Fibroblast of peridontal ligament (primary cell): Measurements from ENCODE around the gene HOOK2.
A peak's percentile ranks its signal among the peaks of the same experiment; 100 is the strongest.
"Not testable (repeated sequence)": the region's sequence is repeated elsewhere in the genome, so short reads cannot be mapped to it uniquely, and the experiment has no call there.

Experiments used
- DNase-seq: peaks from one replicate; pipeline ENCODE4 v3.0.0-alpha.2; 2010; ENCODE audit errors: extremely low read depth

HOOK2 gene

GRCh38 chr19:12774588-12775555 lies at the start of gene HOOK2:
TSS of gene HOOK2 (minus strand) at chr19:12775552. CDS start at chr19:12775449, 103 bp downstream.
- DNase-seq = no peak

DNA sequence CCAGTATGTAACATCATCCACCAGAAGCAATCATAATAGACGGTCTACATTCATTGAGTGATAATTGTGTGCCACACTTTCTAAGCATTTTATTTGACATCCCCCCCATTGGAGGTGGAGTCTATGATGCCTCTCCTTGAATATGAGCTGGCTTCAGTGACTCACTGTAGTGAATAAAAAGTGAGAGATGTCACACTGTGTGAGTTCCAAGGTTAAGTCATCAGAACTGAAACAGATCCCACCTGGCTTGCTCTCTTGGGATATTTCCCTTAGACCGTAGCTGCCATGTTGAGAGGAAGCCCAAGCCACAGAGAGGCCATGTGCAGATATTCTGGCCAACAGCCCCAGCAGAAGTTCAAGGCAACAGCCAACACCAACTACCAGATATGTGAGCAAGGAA lies 46.4 kb upstream of the HOOK2 start:
- no peak for DNase-seq

- not testable (repeated sequence) for DNase-seq
Measured at GRCh38 chr19:12817810-12818209, 42.5 kb upstream of the HOOK2 start.

DNA sequence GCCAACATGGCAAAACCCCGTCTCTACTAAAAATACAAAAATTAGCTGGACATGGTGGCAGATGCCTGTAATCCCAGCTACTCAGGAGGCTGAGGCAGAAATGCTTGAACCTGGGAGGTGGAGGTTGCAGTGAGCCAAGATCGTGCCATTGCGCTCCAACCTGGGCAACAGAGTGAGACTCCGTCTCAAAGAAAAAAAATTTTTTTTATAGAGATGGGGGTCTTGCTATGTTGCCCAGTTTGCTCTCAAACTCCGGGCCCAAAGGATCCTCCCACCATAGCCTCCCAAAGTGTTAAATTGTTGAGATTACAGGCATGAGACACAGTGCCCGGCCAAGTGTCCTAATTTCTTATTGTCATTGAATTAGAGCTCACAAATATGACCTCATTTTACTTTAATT lies 41.8 kb upstream of the HOOK2 start:
- DNase-seq = not testable (repeated sequence)

DNA sequence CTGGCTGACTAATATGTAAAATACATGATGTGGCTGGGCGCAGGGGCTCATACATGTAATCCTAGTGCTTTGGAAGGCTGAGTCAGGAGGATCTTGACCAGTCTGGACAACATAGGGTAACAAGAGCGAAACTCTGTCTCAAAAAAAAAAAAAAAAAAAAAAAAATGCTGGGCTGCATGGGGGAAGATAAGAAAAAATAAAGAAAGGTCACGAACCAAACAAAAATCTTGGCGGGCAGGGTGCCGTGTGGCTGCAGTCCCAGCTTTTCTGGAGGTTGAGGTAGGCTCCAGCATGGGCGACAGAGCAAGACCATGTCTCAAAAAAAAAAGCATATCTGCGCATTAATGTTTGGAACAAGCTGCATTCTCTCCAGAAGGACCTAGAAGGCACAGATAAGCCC lies 39.7 kb upstream of the HOOK2 start:
- no peak for DNase-seq

DNA sequence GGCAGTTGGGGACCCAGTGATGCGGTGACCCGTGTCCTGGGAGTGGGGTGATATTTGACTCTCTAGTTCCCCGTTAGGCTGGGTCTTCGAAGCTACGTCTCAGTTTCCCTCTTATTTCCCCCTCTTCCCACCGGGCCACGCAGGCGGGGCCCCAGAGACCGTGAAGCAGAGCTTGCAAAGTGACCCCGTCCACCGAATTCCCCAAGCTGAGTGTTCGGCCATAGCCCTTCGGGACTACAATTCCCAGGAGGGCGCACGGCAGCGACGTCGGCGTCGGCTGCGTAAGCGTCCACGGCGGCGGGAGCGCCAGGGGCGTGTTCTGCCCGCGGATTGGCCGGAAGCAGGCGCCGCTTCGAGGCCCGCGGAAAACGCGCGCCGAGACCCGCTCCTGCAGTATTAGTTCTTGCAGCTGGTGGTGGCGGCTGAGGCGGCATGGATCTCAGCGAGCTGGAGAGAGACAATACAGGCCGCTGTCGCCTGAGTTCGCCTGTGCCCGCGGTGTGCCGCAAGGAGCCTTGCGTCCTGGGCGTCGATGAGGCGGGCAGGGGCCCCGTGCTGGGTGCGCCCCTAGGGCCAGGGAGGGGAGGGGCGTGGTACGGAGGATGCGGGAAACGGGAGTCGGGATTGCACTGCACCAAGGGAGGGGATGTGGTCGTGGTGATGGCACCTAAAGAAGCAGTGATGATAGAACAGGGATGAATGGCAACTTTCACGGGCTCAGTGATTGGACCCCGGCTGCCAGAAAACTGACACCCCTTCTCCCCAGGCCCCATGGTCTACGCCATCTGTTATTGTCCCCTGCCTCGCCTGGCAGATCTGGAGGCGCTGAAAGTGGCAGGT lies 31.1 kb upstream of the HOOK2 start, which contains the start of gene RNASEH2A:
RNASEH2A (plus strand) TSS at position 343 of the 840 bp plus-strand sequence; CDS start at position 433, 90 bp downstream.
- DNase-seq = peak; percentile 85

- DNase-seq = no peak
Measured at GRCh38 chr19:12804051-12804450, 28.7 kb upstream of the HOOK2 start.

- DNase-seq = no peak
Measured at GRCh38 chr19:12802267-12803106, 27.1 kb upstream of the HOOK2 start.

DNA sequence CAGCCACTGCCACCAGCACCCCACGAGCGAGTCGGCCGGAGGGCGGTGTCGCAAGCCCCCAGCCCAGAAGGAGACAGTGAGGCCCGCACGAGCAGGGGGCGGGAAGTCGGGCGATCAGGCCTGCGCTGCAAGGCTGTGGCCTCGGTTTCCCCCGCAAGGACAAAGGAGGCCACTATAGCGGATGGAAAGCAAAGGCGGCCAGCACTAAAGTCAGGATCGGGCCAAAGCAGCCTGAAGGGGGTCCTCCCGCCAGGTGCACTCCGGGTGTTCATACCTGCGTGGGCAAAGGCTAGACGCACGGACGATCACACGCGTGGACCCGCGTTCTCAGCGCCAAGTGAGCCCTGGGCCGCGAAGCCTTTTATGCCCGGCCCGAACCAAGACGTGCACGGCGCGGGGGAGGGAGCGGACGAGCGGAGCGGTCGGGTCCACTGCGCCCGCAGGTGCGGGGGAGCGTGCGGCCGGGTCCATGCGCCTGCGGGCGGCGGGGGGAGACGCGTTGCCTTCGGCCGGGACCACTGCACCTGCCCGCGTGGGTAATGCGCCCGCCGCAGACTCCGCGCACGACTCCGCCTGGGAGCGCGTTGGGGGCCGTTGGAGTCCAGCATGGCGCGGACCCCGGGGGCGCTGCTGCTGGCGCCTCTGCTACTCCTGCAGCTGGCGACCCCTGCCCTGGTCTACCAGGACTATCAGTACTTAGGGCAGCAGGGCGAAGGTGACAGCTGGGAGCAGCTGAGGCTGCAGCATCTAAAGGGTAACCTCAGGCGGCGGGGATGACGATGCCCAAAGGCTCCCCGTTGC lies 26.3 kb upstream of the HOOK2 start, which contains the start of the genes PRDX2 and THSD8:
PRDX2 (minus strand) TSS at position 335 of the 801 bp plus-strand sequence. CDS start 539 bp downstream, outside the sequence.
THSD8 (plus strand) TSS at position 604 of the 801 bp plus-strand sequence; CDS start at position 607, 3 bp downstream.
- peak; percentile 54 for DNase-seq

- no peak for DNase-seq
Measured at GRCh38 chr19:12800923-12801465, 25.6 kb upstream of the HOOK2 start.

DNA sequence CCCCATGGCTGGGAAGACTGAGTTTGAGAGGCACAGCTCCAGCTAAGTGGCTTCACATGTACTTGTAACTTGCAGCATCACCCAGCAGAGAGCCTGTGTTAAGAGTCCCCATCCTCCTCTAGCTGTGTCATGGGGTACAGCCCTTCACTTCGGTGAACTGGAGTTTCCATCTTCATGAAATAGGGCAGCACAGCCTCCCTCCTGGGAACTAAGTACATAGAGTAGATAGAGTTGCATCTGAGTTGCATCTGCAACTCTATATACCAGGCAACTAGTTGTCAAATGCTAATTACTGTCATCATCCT lies 25.1 kb upstream of the HOOK2 start:
- no peak for DNase-seq

GRCh38 chr19:12799742-12800465 lies 24.6 kb upstream of the HOOK2 start:
- no peak for DNase-seq

- not testable (repeated sequence) for DNase-seq
Measured at GRCh38 chr19:12797607-12798006, 22.3 kb upstream of the HOOK2 start.

- no peak for DNase-seq
Measured at GRCh38 chr19:12797141-12797587, 21.8 kb upstream of the HOOK2 start.

DNA sequence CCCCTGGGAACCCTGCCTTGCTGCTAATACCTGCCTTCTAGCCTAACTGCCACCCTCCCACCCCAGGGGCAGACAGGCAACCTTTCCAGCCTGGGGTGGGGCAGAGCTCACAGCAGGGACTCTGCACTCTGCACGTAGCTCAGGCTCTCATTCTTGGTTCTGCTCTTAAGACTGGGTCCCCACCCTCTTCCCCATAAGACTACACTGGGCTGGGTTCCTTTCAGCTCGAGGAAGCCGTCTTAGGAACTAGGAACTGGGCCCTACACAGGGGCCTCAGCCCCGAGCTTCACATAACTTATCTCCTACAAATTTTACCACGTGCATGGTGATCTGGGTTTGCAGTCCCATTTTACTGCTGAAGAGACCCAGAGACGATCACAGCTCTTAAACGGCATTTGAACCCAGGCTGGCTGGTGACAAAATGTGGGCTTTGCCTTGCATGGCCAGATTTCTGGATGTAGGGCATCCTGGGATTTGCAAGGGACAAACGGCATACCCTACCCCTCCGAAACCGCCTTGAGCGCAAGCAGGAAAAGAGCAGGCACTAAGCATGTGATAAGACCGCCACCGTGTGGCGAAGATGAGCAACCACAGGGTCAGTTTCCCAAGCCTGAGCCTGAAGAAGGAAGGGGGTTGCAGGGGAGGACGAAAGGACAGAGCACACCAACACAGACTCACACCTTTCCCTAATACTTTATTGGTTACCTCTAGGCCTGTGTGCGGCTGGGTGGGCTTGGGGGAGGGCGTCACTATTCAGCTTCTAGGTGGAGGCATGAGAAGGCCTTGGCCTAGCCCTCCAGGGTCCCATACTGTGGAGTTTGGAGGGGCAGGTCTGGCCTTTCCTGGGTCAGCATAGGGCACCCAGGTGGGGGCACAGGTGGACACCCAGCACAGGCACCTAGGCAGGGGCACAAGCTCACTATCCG lies 21.1 kb upstream of the HOOK2 start:
- DNase-seq = peak; percentile 83

- DNase-seq = peak; percentile 47
Measured at GRCh38 chr19:12794971-12795381, 19.6 kb upstream of the HOOK2 start.

DNA sequence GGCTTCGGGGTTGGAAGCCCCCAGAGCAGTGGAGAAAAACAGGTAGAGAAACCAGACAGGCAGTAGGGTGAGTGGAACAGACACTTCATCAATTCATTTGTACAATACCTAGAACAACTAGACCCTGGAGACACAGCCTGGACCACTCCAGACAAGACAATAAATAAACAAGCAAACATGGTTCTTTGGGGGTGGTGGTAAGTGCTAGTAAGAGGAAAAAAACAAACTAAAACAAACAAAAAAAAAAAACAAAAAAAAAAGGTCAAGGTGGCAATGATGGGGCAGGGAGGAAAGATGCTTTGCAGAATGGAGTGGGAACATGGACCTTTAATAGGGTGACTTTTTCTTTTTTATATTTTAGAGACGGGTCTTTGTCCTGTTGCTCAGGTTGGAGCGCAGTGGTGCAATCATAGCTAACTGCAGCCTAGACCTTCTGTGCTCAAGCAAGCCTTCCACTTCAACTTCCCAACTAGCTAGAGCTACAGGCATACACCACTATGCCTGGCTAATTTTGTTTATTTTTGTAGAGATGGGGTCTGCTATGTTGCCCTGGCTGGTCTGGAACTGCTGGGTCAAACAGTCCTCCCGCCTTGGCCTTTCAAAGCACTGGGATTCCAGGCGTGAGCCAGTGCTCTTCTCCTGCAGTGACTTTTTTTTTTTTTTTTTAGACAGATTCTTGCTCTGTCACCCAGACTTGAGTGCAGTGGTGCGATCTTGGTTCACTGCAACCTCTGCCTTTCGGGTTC lies 19.0 kb upstream of the HOOK2 start:
- DNase-seq = peak; percentile 70
